ENCODE results near the gene CERKL. TPM values are rescaled to one million over a fixed set of nuclear protein-coding genes. Genes with fewer than 3 reads are reported as not detected.

CERKL gene
- total and polyA plus RNA-seq, 2 of the 13 experiments (the other 11 are each of a cell fraction or from before 2014, with no cell fraction given) = not detected

- TF ChIP-seq ZNF512B (CRISPR knock-in tag; IDR thresholded peaks at IDR 0.05; ENCODE audit: borderline replicate concordance) (no peak), PHF8 (CRISPR knock-in tag; IDR thresholded peaks at IDR 0.05) (no peak), HDAC6 (IDR thresholded peaks at IDR 0.05; ENCODE audit: low read depth, low read length) (no peak), CREB1 (IDR thresholded peaks at IDR 0.05) (no peak), CREB1 (CRISPR knock-in tag; IDR thresholded peaks at IDR 0.05) (no peak)
These were observed 141.2 kb downstream of the CERKL start (continued) for GRCh38 chr2:181515719-181516118.

GRCh38 chr2:181500201-181500600 is 156.7 kb downstream of the CERKL start:
- FAIRE-seq = no peak
- no peak overlapping the region for H2AFZ ChIP-seq (ENCODE audit: low read length)
- no peak overlapping the region for H3K4me2 ChIP-seq (ENCODE audit: low read depth, low read length)
- 35% methylated on average over 4 of the region's 4 CpGs for WGBS (ENCODE audit: low lambda C conversion rate)
- H3K27me3 ChIP-seq (ENCODE audit: control insufficient read depth in 1 of 2, insufficient read depth in 2 of 2, low read length in 2 of 2) = no peaks in the 10 kb centered on the region
- H3K9me3 ChIP-seq (ENCODE audit: low read length) = no peaks in the 10 kb centered on the region
- in situ Hi-C loops (cut with HindIII; ENCODE audit: extremely low pct_ligation_motif_present, low pct_unique_long_range_greater_than_20kb) (no loop called here), intact Hi-C loops (cut with micrococcal nuclease; ENCODE audit: unreplicated experiment) (no loop called here)
- H3K36me3 ChIP-seq (replicated peaks in 1 of 2; ENCODE audit: control insufficient read depth in 1 of 2, insufficient read depth in 2 of 2, low read length in 2 of 2) = no peaks in the 10 kb centered on the region
- H3K4me1 ChIP-seq (ENCODE audit: insufficient read depth, low read length) = no peaks in the 10 kb centered on the region
- H3K79me2 ChIP-seq (ENCODE audit: insufficient read depth, low read length) = no peaks in the 10 kb centered on the region
- no peak overlapping the region for H3K9ac ChIP-seq (ENCODE audit: insufficient read depth, low read depth, low read length)
- ChIA-PET CTCF (ENCODE audit: low intra/inter-chr PET ratio, low total read pairs) (no interaction called here), POLR2A (no interaction called here)
- no peak overlapping the region for H3K27ac ChIP-seq (ENCODE audit: extremely low read length, insufficient read depth, low read length)
- BruUV-seq (replicated peaks) = no TSS peak
- no peak overlapping the region for H3K4me3 ChIP-seq (replicated peaks in 1 of 3; ENCODE audit: insufficient read depth in 1 of 3, low read depth in 2 of 3, low read length in 3 of 3)
- ATAC-seq = no peak
- DNase-seq (ENCODE audit: low spot score) = no peak
- no peaks in the 10 kb centered on the region for H4K20me1 ChIP-seq (ENCODE audit: insufficient read depth, low read length)
- TF ChIP-seq ZNF251 (CRISPR knock-in tag; IDR thresholded peaks at IDR 0.05) (no peak), HNF1B (CRISPR knock-in tag; IDR thresholded peaks at IDR 0.05) (no peak), DNMT3B (CRISPR knock-in tag; conservative IDR thresholded peaks at IDR 0.05) (no peak), ZNF143 (CRISPR knock-in tag; IDR thresholded peaks at IDR 0.05) (no peak), TRAFD1 (CRISPR knock-in tag; IDR thresholded peaks at IDR 0.05; ENCODE audit: borderline replicate concordance) (no peak), BHLHE40 (IDR thresholded peaks at IDR 0.05; ENCODE audit: low read length) (no peak), SALL1 (CRISPR knock-in tag; IDR thresholded peaks at IDR 0.05) (no peak), ZFP62 (CRISPR knock-in tag; IDR thresholded peaks at IDR 0.05) (no peak), EP300 (IDR thresholded peaks at IDR 0.05; ENCODE audit: low read depth in 2 of 2, low read length in 2 of 2) (no peak), EP300 (CRISPR knock-in tag; IDR thresholded peaks at IDR 0.05; ENCODE audit: borderline replicate concordance) (no peak), HNF4A (CRISPR knock-in tag; IDR thresholded peaks at IDR 0.05) (no peak), SPEN (CRISPR knock-in tag; IDR thresholded peaks at IDR 0.05; ENCODE audit: low read depth) (no peak), GPBP1L1 (CRISPR knock-in tag; IDR thresholded peaks at IDR 0.05) (no peak), YY1 (IDR thresholded peaks at IDR 0.05; ENCODE audit: insufficient read depth, insufficient replicate concordance, low read depth, low read length) (no peak)
